Colonic mucosa (tissue), 4 donors: ENCODE measurements around the gene CISD3. TPM values are rescaled to one million over a fixed set of nuclear protein-coding genes. Genes with fewer than 3 reads are reported as not detected.
A peak's percentile ranks its signal among the peaks of the same experiment; 100 is the strongest.

Experiments used
- DNase-seq: peaks from one replicate; pipeline ENCODE4 v3.0.0-alpha.2; 2020
- H3K27ac ChIP-seq: fragments of 200-600 bp; one replicate; pipeline ENCODE4 v1.8.0; 2021
- H3K27me3 ChIP-seq: fragments of 200-600 bp; one replicate; pipeline ENCODE4 v1.8.0; 2021
- H3K36me3 ChIP-seq: fragments of 200-600 bp; one replicate; pipeline ENCODE4 v1.8.0; 2021
- H3K4me1 ChIP-seq: fragments of 200-600 bp; one replicate; pipeline ENCODE4 v1.8.0; 2021; ENCODE audit warnings: mild to moderate bottlenecking
- H3K4me3 ChIP-seq: fragments of 200-600 bp; one replicate; pipeline ENCODE4 v1.8.0; 2021
- H3K9ac ChIP-seq, 2 donors: one replicate each; pipeline ENCODE4 v1.7.0; 2013; ENCODE audit warnings: control low read depth in 2 of 2, low read depth in 2 of 2, low read length in 2 of 2
- H3K9me3 ChIP-seq: fragments of 200-600 bp; one replicate; pipeline ENCODE4 v1.8.0; 2021
- intact Hi-C: fragments of 100-400 bp; cut with DNase I; formaldehyde crosslinking; loops from one replicate; pipeline ENCODE4 v1.14.1; 2022
- total RNA-seq, 2 donors: library from RNA; stranded (reverse); fragmentation: NEBNext Ultra II Directional in 1 of 2; extraction: Animal tissue kit (Norgen Biotek cat#: 25700) in 1 of 2; gene quantifications; one replicate each; pipeline ENCODE4 v1.2.1, GENCODE V29; 2021
- TF ChIP-seq, protein P1 (sequence below): fragments of 200-600 bp; IDR thresholded peaks from one replicate; pipeline ENCODE4 v1.8.0; 2022; ENCODE audit warnings: antibody characterized with exemption, mild to moderate bottlenecking
- donor health status: healthy.
- donor health status: DM: no; HTN: no; CAD: no.
- donor health status: DM: no; HTN: no; CAD: no.

The CISD3 gene
- total RNA-seq, 2 donors from 2014 or later = 82.2 to 152 TPM

DNA sequence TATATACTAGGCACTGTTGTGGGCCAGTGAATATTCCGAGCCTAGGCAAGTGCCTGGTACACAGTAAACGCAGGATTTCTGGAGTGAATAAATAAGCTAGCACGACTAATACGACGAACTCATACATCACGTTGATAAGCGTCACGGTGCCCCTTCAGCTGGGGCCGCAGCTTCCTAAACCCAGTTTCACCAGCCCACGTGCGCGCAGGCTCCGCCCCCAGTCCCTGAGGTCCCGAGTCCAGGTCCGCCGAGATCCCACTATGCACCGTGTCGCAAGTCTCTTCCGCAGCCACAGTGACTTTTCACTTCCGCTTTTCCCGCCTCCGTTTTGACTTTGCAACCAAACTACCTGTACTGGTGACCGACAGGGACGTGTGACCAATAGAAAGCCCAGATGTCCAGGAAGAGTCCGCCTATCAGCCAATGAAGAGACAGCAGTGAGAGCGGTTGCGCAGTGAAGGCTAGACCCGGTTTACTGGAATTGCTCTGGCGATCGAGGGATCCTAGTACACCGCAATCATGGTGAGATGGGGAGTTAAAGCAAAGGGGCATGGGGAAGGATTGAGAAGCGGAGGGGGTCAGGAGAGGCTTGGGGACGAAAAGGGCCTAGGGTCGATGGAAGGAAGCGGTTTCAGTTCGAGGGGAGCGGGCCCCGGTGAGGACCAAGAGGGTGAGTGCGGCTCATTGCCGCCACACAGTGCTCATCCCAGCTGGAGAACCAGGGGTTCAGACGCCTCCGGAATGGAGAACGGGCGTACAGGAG, 22.3 kb downstream of the CISD3 start, which contains the start of gene PSMB3:
TSS of gene PSMB3 (plus strand) at position 434 of the 763 bp plus-strand sequence. CDS start at position 520, 86 bp downstream.
- peak within 1 kb of the TSS; percentile 86 for H3K27ac ChIP-seq
- H3K27me3 ChIP-seq = no peaks in the 10 kb centered on the region
- H3K9me3 ChIP-seq = no peaks in the 10 kb centered on the region
- TF ChIP-seq, protein P1, sequence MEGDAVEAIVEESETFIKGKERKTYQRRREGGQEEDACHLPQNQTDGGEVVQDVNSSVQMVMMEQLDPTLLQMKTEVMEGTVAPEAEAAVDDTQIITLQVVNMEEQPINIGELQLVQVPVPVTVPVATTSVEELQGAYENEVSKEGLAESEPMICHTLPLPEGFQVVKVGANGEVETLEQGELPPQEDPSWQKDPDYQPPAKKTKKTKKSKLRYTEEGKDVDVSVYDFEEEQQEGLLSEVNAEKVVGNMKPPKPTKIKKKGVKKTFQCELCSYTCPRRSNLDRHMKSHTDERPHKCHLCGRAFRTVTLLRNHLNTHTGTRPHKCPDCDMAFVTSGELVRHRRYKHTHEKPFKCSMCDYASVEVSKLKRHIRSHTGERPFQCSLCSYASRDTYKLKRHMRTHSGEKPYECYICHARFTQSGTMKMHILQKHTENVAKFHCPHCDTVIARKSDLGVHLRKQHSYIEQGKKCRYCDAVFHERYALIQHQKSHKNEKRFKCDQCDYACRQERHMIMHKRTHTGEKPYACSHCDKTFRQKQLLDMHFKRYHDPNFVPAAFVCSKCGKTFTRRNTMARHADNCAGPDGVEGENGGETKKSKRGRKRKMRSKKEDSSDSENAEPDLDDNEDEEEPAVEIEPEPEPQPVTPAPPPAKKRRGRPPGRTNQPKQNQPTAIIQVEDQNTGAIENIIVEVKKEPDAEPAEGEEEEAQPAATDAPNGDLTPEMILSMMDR = no peak
- H3K4me1 ChIP-seq = peaks cover 15% of the 10 kb centered on the region
- peak within 1 kb of the TSS; percentile 93 to 95 for H3K9ac ChIP-seq
- peak; percentile 99 for DNase-seq
- H3K36me3 ChIP-seq = peaks cover 10% of the 10 kb centered on the region
- intact Hi-C loops = no loop called here
- H3K4me3 ChIP-seq = peak within 1 kb of the TSS; percentile 80

DNA sequence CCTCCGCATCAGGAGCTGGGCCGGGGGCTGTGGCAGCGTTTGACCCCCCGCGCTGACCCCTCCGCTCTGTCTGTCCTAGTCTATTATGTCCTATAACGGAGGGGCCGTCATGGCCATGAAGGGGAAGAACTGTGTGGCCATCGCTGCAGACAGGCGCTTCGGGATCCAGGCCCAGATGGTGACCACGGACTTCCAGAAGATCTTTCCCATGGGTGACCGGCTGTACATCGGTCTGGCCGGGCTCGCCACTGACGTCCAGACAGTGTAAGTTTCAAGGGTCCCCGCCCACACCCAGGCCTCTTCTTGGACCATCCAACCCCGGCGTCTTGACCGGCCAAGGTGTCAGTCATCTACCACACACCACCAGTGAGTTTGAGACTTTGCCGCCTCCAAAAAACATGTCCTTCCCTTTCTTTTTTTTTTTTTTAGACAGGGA, 22.9 kb downstream of the CISD3 start:
- Histone ChIP-seq H3K9me3 (no peaks in the 10 kb centered on the region), H3K4me1 (peaks cover 15% of the 10 kb centered on the region), H3K27ac (peak overlapping the region; percentile 67), H3K9ac (peak overlapping the region; percentile 93 to 95), H3K4me3 (peak overlapping the region; percentile 80), H3K27me3 (no peaks in the 10 kb centered on the region), H3K36me3 (peaks cover 10% of the 10 kb centered on the region)
- intact Hi-C loops = no loop called here
- TF ChIP-seq, protein P1 = no peak
- peak; percentile 29 for DNase-seq

DNA sequence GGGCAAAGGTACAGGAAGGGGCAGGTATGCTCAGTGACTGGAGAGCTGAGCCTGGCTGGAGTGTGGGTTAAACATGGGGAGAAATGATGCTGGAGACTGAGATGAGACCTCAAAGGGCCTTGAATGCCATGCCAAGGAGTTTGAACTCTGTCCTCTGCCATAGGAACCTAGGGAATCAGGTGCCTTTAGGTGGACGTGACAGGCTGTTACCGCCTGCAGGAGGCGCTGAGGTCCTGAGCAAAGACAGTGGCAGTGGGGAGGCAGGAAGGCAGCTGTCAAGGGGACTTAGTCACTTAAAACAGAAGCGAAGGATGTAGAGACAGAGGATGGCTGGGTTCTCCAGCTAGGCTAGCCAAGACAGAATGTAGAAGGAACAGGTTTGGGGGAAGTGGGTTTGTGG, 31.5 kb downstream of the CISD3 start:
- H3K4me3 ChIP-seq = no peak overlapping the region
- no peak overlapping the region for H3K9ac ChIP-seq
- DNase-seq = peak; percentile 22
- intact Hi-C loops = no loop called here
- no peak overlapping the region for H3K27ac ChIP-seq
- no peaks in the 10 kb centered on the region for H3K27me3 ChIP-seq
- H3K4me1 ChIP-seq = no peaks in the 10 kb centered on the region
- H3K36me3 ChIP-seq = peaks cover under 1% of the 10 kb centered on the region
- TF ChIP-seq, protein P1 = no peak
- H3K9me3 ChIP-seq = no peaks in the 10 kb centered on the region

DNA sequence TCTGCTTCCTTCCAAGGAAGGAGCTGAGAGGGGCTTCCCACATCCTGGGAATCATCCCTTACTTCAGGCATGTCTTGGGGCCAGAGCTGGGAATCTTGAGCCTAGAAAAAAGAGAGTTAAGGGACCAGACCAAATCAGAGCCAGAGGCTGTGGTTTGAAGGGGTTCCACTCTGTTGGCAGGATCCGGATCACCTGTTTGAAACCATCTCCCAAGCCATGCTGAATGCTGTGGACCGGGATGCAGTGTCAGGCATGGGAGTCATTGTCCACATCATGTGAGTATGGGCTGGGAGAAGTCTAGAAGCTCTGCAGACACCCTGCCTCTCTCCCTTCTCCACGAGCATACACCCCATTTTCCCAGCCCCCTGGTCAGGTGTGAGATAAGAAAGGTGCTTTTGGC, 32.1 kb downstream of the CISD3 start:
- no peak for DNase-seq
- Histone ChIP-seq H3K9ac (no peak overlapping the region), H3K9me3 (no peaks in the 10 kb centered on the region), H3K4me3 (no peak overlapping the region), H3K4me1 (no peaks in the 10 kb centered on the region), H3K27ac (no peak overlapping the region), H3K36me3 (no peaks in the 10 kb centered on the region), H3K27me3 (no peaks in the 10 kb centered on the region)
- TF ChIP-seq, protein P1 = no peak
- intact Hi-C loops = no loop called here

DNA sequence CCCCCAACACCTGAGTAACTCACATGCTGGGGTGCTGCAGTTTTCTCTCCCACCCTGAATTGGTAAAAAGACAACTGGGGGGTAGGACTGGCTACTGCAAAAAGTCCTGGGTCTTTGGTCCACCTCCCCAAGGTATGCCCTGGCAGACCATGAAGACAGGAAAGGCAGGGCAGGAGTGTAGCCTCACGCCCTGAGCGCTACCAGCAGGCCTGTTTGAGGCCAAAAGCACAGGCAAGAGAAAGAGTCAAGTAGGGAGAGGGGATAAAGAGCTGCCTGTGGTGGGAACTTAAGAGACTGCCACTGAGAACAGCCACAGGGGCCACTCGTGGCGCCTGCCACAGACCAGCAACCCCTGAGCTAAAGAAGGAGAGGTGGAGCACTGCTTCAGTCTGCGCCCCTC, 36.2 kb downstream of the CISD3 start:
- DNase-seq = no peak
- Histone ChIP-seq H3K27me3 (no peaks in the 10 kb centered on the region), H3K36me3 (peaks cover 11% of the 10 kb centered on the region), H3K4me3 (no peak overlapping the region), H3K27ac (no peak overlapping the region), H3K9ac (no peak overlapping the region), H3K9me3 (no peaks in the 10 kb centered on the region), H3K4me1 (no peaks in the 10 kb centered on the region)
- intact Hi-C loops = no loop called here
- TF ChIP-seq, protein P1 = no peak
